PC-9 (cell line): ENCODE data around the gene DOCK11.

Experiments
- EZH2 ChIP-seq: fragments of 200-600 bp; sonication (generic); IDR thresholded peaks from 2 replicates; pipeline ENCODE4 v1.8.0; 2017; ENCODE audit warnings: antibody characterized with exemption, low read depth
- TF ChIP-seq, protein P1 (sequence below): fragments of 200-600 bp; sonication (generic); conservative IDR thresholded peaks from 2 replicates; pipeline ENCODE4 v1.6.1; 2017; ENCODE audit warnings: mixed run types, antibody characterized with exemption, mild to moderate bottlenecking, moderate library complexity

DNA sequence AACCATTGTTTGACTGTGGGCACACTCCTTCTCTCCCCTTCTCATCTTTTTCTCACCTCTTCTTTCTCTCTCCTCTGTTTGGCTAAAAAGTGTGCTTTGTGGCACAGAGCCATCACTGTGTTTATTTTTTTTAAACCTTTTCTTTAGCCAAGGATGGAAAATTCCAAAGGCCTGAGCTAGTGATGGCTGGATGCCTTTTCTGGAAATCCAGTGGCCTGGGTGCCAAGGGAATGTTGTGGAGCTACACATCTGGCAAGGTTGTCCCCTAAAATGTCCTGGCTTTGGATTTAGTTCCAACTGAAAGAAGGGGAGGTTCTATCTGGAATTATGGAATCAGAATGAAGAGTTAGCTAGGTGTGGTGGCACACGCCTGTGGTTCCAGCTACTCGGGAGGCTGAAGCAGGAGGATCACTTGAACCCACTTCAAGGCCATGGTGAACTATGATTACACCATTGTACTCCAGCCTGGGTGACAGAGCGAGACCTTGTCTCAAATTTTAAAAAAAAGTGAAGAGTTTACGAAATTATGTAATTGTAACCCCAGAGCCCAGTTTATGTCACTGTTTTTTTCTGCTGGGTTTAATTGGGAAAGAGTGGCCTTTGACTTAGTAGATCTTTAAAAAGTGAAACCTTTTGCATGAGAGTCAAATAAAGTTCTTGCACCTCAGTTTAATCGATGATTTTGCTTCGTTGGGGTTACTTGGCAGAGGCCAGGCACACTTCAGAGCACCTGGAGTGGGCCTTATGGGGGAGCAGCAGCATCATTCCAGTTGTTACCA is 17.7 kb downstream of the DOCK11 start:
- TF ChIP-seq, protein P1, sequence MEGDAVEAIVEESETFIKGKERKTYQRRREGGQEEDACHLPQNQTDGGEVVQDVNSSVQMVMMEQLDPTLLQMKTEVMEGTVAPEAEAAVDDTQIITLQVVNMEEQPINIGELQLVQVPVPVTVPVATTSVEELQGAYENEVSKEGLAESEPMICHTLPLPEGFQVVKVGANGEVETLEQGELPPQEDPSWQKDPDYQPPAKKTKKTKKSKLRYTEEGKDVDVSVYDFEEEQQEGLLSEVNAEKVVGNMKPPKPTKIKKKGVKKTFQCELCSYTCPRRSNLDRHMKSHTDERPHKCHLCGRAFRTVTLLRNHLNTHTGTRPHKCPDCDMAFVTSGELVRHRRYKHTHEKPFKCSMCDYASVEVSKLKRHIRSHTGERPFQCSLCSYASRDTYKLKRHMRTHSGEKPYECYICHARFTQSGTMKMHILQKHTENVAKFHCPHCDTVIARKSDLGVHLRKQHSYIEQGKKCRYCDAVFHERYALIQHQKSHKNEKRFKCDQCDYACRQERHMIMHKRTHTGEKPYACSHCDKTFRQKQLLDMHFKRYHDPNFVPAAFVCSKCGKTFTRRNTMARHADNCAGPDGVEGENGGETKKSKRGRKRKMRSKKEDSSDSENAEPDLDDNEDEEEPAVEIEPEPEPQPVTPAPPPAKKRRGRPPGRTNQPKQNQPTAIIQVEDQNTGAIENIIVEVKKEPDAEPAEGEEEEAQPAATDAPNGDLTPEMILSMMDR: no peak
- TF ChIP-seq EZH2: no peak
